HepG2 (cell line): ENCODE measurements around the gene PLEKHH1. TPM values are rescaled to one million over a fixed set of nuclear protein-coding genes. Genes with fewer than 3 reads are reported as not detected.

Experiments used
- GATAD1 ChIP-seq: IDR thresholded peaks from 2 replicates; pipeline ENCODE4 v1.6.1; 2016; ENCODE audit warnings: missing genetic modification reagents, missing compliant biosample characterization
- MEIS2 ChIP-seq: sonication (generic); formaldehyde crosslinking; IDR thresholded peaks from 2 replicates; pipeline ENCODE4 v1.9.0; 2021; ENCODE audit warnings: mild to moderate bottlenecking, missing genetic modification reagents
- MXI1 ChIP-seq: IDR thresholded peaks from 3 replicates; pipeline ENCODE4 v1.6.1; 2012; ENCODE audit warnings: low read depth, low read length, inconsistent platforms, borderline replicate concordance
- NFE2L2 ChIP-seq: fragments of 150-350 bp; IDR thresholded peaks from 2 replicates; pipeline ENCODE4 v1.6.1; 2014; ENCODE audit warnings: low read length
- POLR2A ChIP-seq, 2 experiments: IDR thresholded peaks; 2 replicates each; pipeline ENCODE4 v1.6.1; 2011; ENCODE audit warnings: low read depth in 2 of 2, low read length in 2 of 2, mild to moderate bottlenecking in 1 of 2, moderate library complexity in 1 of 2; ENCODE audit not compliant: insufficient read depth in 1 of 2
- PRPF4 ChIP-seq: fragments of 200-400 bp; formaldehyde crosslinking; IDR thresholded peaks from 2 replicates; pipeline ENCODE4 v1.6.1; 2016; ENCODE audit warnings: low read length, low read depth; ENCODE audit not compliant: poor library complexity, severe bottlenecking
- RAD21 ChIP-seq: fragments of 450-650 bp; formaldehyde crosslinking; IDR thresholded peaks from 2 replicates; pipeline ENCODE4 v1.5.0; 2020; ENCODE audit warnings: mild to moderate bottlenecking
- SKI ChIP-seq: fragments of 450-650 bp; IDR thresholded peaks from one replicate; pipeline ENCODE4 v1.6.1; 2018; ENCODE audit warnings: mild to moderate bottlenecking; ENCODE audit not compliant: partially characterized antibody
- SMC3 ChIP-seq: IDR thresholded peaks from 2 replicates; pipeline ENCODE4 v1.6.1; 2011; ENCODE audit warnings: low read length, improper control_type of control experiment
- SNAI1 ChIP-seq: sonication (generic); formaldehyde crosslinking; IDR thresholded peaks from 2 replicates; pipeline ENCODE4 v1.5.0; 2020; ENCODE audit warnings: mild to moderate bottlenecking, missing genetic modification reagents, borderline replicate concordance
- TAF1 ChIP-seq: sonication (generic); formaldehyde crosslinking; IDR thresholded peaks from 2 replicates; pipeline ENCODE4 v1.4.0; 2020; ENCODE audit warnings: missing genetic modification reagents
- ZNF30 ChIP-seq: sonication (generic); formaldehyde crosslinking; IDR thresholded peaks from 2 replicates; pipeline ENCODE4 v1.5.0; 2020; ENCODE audit warnings: mild to moderate bottlenecking, missing genetic modification reagents
- ZNF543 ChIP-seq: sonication (generic); formaldehyde crosslinking; IDR thresholded peaks from 2 replicates; pipeline ENCODE4 v1.4.0; 2020; ENCODE audit warnings: mild to moderate bottlenecking, missing genetic modification reagents
- ZNF598 ChIP-seq: sonication (generic); formaldehyde crosslinking; IDR thresholded peaks from 2 replicates; pipeline ENCODE4 v1.5.1; 2020; ENCODE audit warnings: mild to moderate bottlenecking, missing genetic modification reagents, borderline replicate concordance
- ZNF83 ChIP-seq: sonication (generic); formaldehyde crosslinking; IDR thresholded peaks from 2 replicates; pipeline ENCODE4 v1.4.0; 2020; ENCODE audit warnings: missing genetic modification reagents, mild to moderate bottlenecking, borderline replicate concordance
- ZSCAN9 ChIP-seq: IDR thresholded peaks from 2 replicates; pipeline ENCODE4 v1.6.1; 2016; ENCODE audit warnings: borderline replicate concordance
- polyA plus RNA-seq, 8 experiments: library from polyadenylated mRNA; depleted of rRNA in 3 of 8; stranded (reverse) in 7 of 8; unstranded in 1 of 8; fragments of >200 nt; fragmentation: Illumina TruSeq in 4 of 8; extraction: Trizol in 4 of 8; gene quantifications; 2 replicates each; pipeline versions ENCODE4 v1.2.1 to v1.2.3, GENCODE V29; 2011 to 2016; ENCODE audit warnings: low read depth in 4 of 8, missing spikeins in 1 of 8, mixed read lengths in 1 of 8; ENCODE audit not compliant: insufficient read depth in 1 of 8
- total RNA-seq, 5 experiments: library from RNA; depleted of rRNA; stranded (reverse); fragments of >200 nt; fragmentation: Illumina TruSeq; extraction: Trizol; gene quantifications; 2 replicates each; pipeline ENCODE4 v1.2.3, GENCODE V29; 2016; ENCODE audit warnings: low read depth in 1 of 5
- TF ChIP-seq, protein P1 (sequence below): sonication (generic); formaldehyde crosslinking; IDR thresholded peaks from 2 replicates; pipeline ENCODE4 v1.4.0; 2020; ENCODE audit warnings: missing genetic modification reagents
- TF ChIP-seq, protein P2 (sequence below): sonication (generic); formaldehyde crosslinking; IDR thresholded peaks from 2 replicates; pipeline ENCODE4 v1.5.0; 2020; ENCODE audit warnings: mild to moderate bottlenecking, missing genetic modification reagents, moderate library complexity
- TF ChIP-seq, protein P3 (sequence below): sonication (generic); formaldehyde crosslinking; IDR thresholded peaks from 2 replicates; pipeline ENCODE4 v1.5.1; 2020; ENCODE audit warnings: mild to moderate bottlenecking, missing genetic modification reagents, borderline replicate concordance
- TF ChIP-seq, protein P4 (sequence below): sonication (generic); formaldehyde crosslinking; IDR thresholded peaks from 2 replicates; pipeline ENCODE4 v1.5.0; 2020; ENCODE audit warnings: mild to moderate bottlenecking, missing genetic modification reagents
- TF ChIP-seq, protein P5 (sequence below): IDR thresholded peaks from 2 replicates; pipeline ENCODE4 v1.6.1; 2016

PLEKHH1 gene
- total and polyA plus RNA-seq, 2 of the 13 experiments (the other 11 are each of a cell fraction or from before 2014, with no cell fraction given), result 8.6 to 15.8 TPM

DNA sequence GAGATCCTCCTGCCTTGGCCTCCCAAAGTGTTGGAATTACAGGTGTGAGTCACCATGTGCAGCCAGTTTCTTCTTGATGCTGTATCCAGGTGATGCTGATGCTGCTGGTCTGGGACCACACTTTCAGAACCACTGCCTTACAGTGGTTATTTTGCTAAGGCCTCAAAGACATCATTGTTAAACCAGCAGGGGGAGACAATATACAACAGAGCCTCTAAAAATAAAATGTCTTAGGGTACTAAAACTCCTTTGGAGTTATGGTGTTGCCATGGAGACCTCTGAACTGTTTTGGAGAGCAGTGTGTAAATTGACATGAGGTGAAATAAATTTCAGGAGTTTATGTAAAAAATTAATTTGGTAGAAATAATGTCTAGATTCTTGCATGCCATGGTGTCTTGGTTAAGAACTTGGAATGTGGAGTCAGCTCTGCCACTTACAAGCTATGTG is 85.5 kb downstream of the PLEKHH1 start (continued):
- TF ChIP-seq, protein P1, sequence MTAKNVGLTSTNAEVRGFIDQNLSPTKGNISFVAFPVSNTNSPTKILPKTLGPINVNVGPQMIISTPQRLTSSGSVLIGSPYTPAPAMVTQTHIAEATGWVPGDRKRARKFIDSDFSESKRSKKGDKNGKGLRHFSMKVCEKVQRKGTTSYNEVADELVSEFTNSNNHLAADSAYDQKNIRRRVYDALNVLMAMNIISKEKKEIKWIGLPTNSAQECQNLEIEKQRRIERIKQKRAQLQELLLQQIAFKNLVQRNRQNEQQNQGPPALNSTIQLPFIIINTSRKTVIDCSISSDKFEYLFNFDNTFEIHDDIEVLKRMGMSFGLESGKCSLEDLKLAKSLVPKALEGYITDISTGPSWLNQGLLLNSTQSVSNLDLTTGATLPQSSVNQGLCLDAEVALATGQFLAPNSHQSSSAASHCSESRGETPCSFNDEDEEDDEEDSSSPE (CRISPR knock-in tag), result no peak
- TF ChIP-seq SNAI1 (CRISPR knock-in tag) (no peak), TAF1 (CRISPR knock-in tag) (no peak), ZNF598 (CRISPR knock-in tag) (no peak), ZNF543 (no peak), RAD21 (CRISPR knock-in tag) (peak; percentile 46; the same call in 1 of the 2 replicates), PRPF4 (no peak), MEIS2 (CRISPR knock-in tag) (no peak), ZNF30 (CRISPR knock-in tag) (no peak), GATAD1 (CRISPR knock-in tag) (no peak), ZSCAN9 (CRISPR knock-in tag) (no peak), NFE2L2 (no peak), SKI (no peak), MXI1 (no peak; the same call in 2 of the 3 replicates), ZNF83 (CRISPR knock-in tag) (no peak), POLR2A (IDR thresholded peaks at IDR 0.05; ENCODE audit: insufficient read depth in 1 of 2, low read depth in 2 of 2, low read length in 2 of 2) (no peak), SMC3 (peak; percentile 88)
- TF ChIP-seq, protein P2, sequence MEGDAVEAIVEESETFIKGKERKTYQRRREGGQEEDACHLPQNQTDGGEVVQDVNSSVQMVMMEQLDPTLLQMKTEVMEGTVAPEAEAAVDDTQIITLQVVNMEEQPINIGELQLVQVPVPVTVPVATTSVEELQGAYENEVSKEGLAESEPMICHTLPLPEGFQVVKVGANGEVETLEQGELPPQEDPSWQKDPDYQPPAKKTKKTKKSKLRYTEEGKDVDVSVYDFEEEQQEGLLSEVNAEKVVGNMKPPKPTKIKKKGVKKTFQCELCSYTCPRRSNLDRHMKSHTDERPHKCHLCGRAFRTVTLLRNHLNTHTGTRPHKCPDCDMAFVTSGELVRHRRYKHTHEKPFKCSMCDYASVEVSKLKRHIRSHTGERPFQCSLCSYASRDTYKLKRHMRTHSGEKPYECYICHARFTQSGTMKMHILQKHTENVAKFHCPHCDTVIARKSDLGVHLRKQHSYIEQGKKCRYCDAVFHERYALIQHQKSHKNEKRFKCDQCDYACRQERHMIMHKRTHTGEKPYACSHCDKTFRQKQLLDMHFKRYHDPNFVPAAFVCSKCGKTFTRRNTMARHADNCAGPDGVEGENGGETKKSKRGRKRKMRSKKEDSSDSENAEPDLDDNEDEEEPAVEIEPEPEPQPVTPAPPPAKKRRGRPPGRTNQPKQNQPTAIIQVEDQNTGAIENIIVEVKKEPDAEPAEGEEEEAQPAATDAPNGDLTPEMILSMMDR (CRISPR knock-in tag), result peak; percentile 79
- TF ChIP-seq, protein P3, sequence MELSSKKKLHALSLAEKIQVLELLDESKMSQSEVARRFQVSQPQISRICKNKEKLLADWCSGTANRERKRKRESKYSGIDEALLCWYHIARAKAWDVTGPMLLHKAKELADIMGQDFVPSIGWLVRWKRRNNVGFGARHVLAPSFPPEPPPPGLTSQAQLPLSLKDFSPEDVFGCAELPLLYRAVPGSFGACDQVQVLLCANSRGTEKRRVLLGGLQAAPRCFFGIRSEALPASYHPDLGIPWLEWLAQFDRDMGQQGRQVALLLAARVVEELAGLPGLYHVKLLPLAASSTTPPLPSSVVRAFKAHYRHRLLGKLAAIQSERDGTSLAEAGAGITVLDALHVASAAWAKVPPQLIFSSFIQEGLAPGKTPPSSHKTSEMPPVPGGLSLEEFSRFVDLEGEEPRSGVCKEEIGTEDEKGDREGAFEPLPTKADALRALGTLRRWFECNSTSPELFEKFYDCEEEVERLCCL, result no peak
- TF ChIP-seq, protein P4, sequence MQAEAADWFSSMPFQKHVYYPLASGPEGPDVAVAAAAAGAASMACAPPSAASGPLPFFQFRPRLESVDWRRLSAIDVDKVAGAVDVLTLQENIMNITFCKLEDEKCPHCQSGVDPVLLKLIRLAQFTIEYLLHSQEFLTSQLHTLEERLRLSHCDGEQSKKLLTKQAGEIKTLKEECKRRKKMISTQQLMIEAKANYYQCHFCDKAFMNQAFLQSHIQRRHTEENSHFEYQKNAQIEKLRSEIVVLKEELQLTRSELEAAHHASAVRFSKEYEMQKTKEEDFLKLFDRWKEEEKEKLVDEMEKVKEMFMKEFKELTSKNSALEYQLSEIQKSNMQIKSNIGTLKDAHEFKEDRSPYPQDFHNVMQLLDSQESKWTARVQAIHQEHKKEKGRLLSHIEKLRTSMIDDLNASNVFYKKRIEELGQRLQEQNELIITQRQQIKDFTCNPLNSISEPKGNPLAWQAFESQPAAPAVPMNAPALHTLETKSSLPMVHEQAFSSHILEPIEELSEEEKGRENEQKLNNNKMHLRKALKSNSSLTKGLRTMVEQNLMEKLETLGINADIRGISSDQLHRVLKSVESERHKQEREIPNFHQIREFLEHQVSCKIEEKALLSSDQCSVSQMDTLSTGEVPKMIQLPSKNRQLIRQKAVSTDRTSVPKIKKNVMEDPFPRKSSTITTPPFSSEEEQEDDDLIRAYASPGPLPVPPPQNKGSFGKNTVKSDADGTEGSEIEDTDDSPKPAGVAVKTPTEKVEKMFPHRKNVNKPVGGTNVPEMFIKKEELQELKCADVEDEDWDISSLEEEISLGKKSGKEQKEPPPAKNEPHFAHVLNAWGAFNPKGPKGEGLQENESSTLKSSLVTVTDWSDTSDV (CRISPR knock-in tag), result no peak
- TF ChIP-seq, protein P5, sequence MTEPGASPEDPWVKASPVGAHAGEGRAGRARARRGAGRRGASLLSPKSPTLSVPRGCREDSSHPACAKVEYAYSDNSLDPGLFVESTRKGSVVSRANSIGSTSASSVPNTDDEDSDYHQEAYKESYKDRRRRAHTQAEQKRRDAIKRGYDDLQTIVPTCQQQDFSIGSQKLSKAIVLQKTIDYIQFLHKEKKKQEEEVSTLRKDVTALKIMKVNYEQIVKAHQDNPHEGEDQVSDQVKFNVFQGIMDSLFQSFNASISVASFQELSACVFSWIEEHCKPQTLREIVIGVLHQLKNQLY (CRISPR knock-in tag), result no peak
